Measurements from ENCODE around the gene DYRK1B.
A peak's percentile ranks its signal among the peaks of the same experiment; 100 is the strongest.

DYRK1B gene

DNA sequence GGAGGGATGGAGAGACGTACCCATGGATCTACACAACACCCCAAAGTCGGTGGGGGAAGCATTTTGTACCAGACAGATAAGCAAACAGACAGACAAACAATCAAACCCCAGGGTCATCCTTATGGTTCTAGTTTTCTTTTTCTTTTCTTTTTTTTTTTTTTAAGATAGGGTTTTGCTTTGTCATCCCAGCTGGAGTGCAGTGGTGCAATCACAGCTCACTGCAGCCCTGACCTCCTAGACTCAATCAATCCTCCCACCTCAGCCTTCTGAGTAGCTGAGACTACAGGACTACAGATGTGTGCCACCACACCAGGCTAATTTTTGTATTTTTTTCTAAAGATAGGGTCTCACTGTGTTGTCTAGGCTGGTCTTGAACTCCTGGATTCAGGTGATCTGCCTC lies 30.2 kb upstream of the DYRK1B start:
- Histone ChIP-seq H3K4me3 (ENCODE audit: low read depth in 1 of 2, low read length in 2 of 2) (no peak overlapping the region), H3K9ac (ENCODE audit: low read depth in 1 of 2, low read length in 2 of 2) (no peak overlapping the region), H3K36me3 (ENCODE audit: control insufficient read depth in 1 of 2, insufficient read depth in 2 of 2, low read length in 2 of 2) (no peaks in the 10 kb centered on the region), H3K27me3 (ENCODE audit: control insufficient read depth in 1 of 2, insufficient read depth in 2 of 2, low read length in 2 of 2) (no peaks in the 10 kb centered on the region), H3K4me1 (ENCODE audit: control insufficient read depth in 1 of 2, insufficient read depth in 2 of 2, low read length in 2 of 2) (no peaks in the 10 kb centered on the region), H3K27ac (ENCODE audit: low read depth, low read length) (no peak overlapping the region), H3K9me3 (ENCODE audit: control insufficient read depth in 1 of 2, low read length in 2 of 2) (no peaks in the 10 kb centered on the region)

DNA sequence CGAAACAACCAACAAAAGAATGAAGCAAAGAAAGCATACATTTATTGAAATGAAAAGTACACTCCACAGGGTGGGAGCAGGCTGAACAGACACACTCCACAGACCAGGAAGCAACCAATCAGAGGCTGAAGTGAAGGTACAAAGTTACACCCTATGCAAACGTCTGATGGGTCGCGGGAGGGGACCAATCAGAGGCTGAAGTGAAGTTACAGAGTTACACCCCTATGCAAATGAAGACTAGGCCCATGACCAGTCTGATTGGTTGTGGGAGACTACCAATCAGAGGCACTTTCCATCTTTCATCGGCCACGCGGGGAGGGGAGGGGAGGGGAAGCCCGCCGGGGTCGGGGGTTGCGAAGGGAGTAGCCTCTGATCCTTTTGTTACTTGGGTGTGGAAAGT lies 24.6 kb upstream of the DYRK1B start:
- no peaks in the 10 kb centered on the region for H3K27me3 ChIP-seq (ENCODE audit: control insufficient read depth in 1 of 2, insufficient read depth in 2 of 2, low read length in 2 of 2)
- H3K36me3 ChIP-seq (ENCODE audit: control insufficient read depth in 1 of 2, insufficient read depth in 2 of 2, low read length in 2 of 2), result no peaks in the 10 kb centered on the region
- no peak overlapping the region for H3K27ac ChIP-seq (ENCODE audit: low read depth, low read length)
- H3K4me1 ChIP-seq (ENCODE audit: control insufficient read depth in 1 of 2, insufficient read depth in 2 of 2, low read length in 2 of 2), result no peaks in the 10 kb centered on the region
- no peaks in the 10 kb centered on the region for H3K9me3 ChIP-seq (ENCODE audit: control insufficient read depth in 1 of 2, low read length in 2 of 2)
- no peak overlapping the region for H3K4me3 ChIP-seq (ENCODE audit: low read depth in 1 of 2, low read length in 2 of 2)
- H3K9ac ChIP-seq (ENCODE audit: low read depth in 1 of 2, low read length in 2 of 2), result no peak overlapping the region

DNA sequence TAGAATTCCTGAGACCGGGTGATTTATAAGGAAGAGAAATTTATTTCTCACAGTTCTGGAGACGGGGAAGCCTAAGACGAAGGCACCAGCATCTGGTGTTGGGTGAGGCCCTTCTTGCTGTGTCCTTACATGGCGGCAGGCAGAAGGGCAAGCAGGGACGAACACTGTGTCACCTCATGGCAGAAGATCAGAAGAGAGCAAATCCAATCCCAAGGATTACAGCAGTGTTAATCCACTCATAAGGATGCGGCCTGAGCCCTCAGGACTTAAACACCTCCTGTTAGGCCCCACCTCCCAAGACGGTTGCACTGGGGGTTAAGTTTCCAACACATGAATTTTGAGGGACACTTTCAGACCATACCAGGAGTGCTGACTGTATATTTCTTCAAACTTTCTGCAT lies 18.9 kb upstream of the DYRK1B start:
- no peak overlapping the region for H3K27ac ChIP-seq (ENCODE audit: low read depth, low read length)
- H3K27me3 ChIP-seq (ENCODE audit: control insufficient read depth in 1 of 2, insufficient read depth in 2 of 2, low read length in 2 of 2), result no peaks in the 10 kb centered on the region
- H3K4me3 ChIP-seq (ENCODE audit: low read depth in 1 of 2, low read length in 2 of 2), result no peak overlapping the region
- no peaks in the 10 kb centered on the region for H3K4me1 ChIP-seq (ENCODE audit: control insufficient read depth in 1 of 2, insufficient read depth in 2 of 2, low read length in 2 of 2)
- no peaks in the 10 kb centered on the region for H3K36me3 ChIP-seq (ENCODE audit: control insufficient read depth in 1 of 2, insufficient read depth in 2 of 2, low read length in 2 of 2)
- H3K9ac ChIP-seq (ENCODE audit: low read depth in 1 of 2, low read length in 2 of 2), result no peak overlapping the region
- no peaks in the 10 kb centered on the region for H3K9me3 ChIP-seq (ENCODE audit: control insufficient read depth in 1 of 2, low read length in 2 of 2)

DNA sequence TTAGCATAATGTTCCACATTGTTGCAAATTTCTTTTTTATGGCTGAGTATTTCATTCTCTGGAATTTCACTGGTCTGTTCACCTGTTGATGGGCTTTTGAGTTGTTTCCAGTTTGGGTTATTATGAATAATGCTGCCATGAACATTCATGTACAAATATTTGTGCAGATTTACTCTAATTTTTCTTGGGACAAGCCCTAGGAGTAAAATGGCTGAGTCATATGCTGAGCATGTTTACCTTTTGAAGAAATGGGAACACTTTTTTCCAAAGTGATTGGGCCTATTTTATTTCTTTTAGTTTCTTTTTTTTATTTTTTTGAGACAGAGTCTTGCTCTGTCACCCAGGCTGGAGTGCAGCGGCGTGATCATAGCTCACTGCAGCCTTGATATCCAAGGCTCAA lies 16.9 kb upstream of the DYRK1B start:
- Histone ChIP-seq H3K36me3 (ENCODE audit: control insufficient read depth in 1 of 2, insufficient read depth in 2 of 2, low read length in 2 of 2) (no peaks in the 10 kb centered on the region), H3K27ac (ENCODE audit: low read depth, low read length) (no peak overlapping the region), H3K4me3 (ENCODE audit: low read depth in 1 of 2, low read length in 2 of 2) (no peak overlapping the region), H3K9me3 (ENCODE audit: control insufficient read depth in 1 of 2, low read length in 2 of 2) (no peaks in the 10 kb centered on the region), H3K27me3 (ENCODE audit: control insufficient read depth in 1 of 2, insufficient read depth in 2 of 2, low read length in 2 of 2) (no peaks in the 10 kb centered on the region), H3K9ac (ENCODE audit: low read depth in 1 of 2, low read length in 2 of 2) (no peak overlapping the region), H3K4me1 (ENCODE audit: control insufficient read depth in 1 of 2, insufficient read depth in 2 of 2, low read length in 2 of 2) (peaks cover 10 to 13% of the 10 kb centered on the region in 2 donors)

DNA sequence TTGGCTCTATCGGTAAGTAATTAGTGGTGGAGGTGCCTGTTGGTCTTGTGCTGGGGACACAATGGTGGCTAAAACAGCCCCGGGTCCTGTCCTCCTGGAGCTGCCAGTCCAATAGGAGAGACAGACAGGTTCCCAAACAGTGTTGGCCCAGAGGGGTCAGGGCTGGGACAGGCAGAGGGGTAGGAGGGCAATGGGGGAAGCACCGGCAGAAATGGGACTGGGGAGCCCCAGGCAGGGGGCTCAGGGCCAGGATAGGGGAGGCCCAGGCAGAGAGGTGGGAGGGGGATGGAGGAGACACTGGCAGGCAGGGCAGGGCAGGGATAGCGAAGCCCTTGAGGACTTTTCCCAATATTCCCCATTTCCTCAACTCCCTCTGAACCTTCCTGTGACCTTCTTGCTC lies 14.4 kb upstream of the DYRK1B start:
- no peak overlapping the region for H3K4me3 ChIP-seq (ENCODE audit: low read depth in 1 of 2, low read length in 2 of 2)

DNA sequence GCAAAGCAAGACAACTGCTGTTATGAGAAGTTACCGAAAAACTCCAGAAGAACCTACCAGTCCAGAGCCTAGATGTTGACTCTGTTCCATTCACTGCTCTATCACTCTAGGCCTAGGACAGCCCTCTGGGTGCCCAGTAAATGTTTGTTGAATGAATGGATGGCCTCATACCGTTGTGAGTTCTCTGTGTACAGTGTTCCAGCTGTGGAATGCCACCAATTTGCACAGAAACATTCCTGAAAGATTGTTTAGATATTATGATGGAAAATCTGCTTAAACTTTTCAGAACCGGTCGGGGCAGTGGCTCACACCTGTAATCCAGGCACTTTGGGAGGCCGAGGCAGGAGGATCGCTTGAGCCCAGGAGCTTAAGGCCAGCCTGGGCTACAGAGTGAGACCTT lies 13.6 kb upstream of the DYRK1B start:
- Histone ChIP-seq H3K9me3 (ENCODE audit: control insufficient read depth in 1 of 2, low read length in 2 of 2) (no peaks in the 10 kb centered on the region), H3K9ac (ENCODE audit: low read depth in 1 of 2, low read length in 2 of 2) (no peak overlapping the region), H3K27ac (ENCODE audit: low read depth, low read length) (no peak overlapping the region), H3K4me1 (ENCODE audit: control insufficient read depth in 1 of 2, insufficient read depth in 2 of 2, low read length in 2 of 2) (peaks cover 31 to 39% of the 10 kb centered on the region in 2 donors), H3K27me3 (ENCODE audit: control insufficient read depth in 1 of 2, insufficient read depth in 2 of 2, low read length in 2 of 2) (no peaks in the 10 kb centered on the region), H3K4me3 (ENCODE audit: low read depth in 1 of 2, low read length in 2 of 2) (no peak overlapping the region), H3K36me3 (ENCODE audit: control insufficient read depth in 1 of 2, insufficient read depth in 2 of 2, low read length in 2 of 2) (no peaks in the 10 kb centered on the region)

More for the DNA sequence above, 14.4 kb upstream of the DYRK1B start:
- Histone ChIP-seq H3K27me3 (ENCODE audit: control insufficient read depth in 1 of 2, insufficient read depth in 2 of 2, low read length in 2 of 2) (no peaks in the 10 kb centered on the region), H3K9me3 (ENCODE audit: control insufficient read depth in 1 of 2, low read length in 2 of 2) (no peaks in the 10 kb centered on the region), H3K4me1 (ENCODE audit: control insufficient read depth in 1 of 2, insufficient read depth in 2 of 2, low read length in 2 of 2) (peaks cover 25 to 32% of the 10 kb centered on the region in 2 donors), H3K9ac (ENCODE audit: low read depth in 1 of 2, low read length in 2 of 2) (no peak overlapping the region), H3K36me3 (ENCODE audit: control insufficient read depth in 1 of 2, insufficient read depth in 2 of 2, low read length in 2 of 2) (no peaks in the 10 kb centered on the region), H3K27ac (ENCODE audit: low read depth, low read length) (no peak overlapping the region)

DNA sequence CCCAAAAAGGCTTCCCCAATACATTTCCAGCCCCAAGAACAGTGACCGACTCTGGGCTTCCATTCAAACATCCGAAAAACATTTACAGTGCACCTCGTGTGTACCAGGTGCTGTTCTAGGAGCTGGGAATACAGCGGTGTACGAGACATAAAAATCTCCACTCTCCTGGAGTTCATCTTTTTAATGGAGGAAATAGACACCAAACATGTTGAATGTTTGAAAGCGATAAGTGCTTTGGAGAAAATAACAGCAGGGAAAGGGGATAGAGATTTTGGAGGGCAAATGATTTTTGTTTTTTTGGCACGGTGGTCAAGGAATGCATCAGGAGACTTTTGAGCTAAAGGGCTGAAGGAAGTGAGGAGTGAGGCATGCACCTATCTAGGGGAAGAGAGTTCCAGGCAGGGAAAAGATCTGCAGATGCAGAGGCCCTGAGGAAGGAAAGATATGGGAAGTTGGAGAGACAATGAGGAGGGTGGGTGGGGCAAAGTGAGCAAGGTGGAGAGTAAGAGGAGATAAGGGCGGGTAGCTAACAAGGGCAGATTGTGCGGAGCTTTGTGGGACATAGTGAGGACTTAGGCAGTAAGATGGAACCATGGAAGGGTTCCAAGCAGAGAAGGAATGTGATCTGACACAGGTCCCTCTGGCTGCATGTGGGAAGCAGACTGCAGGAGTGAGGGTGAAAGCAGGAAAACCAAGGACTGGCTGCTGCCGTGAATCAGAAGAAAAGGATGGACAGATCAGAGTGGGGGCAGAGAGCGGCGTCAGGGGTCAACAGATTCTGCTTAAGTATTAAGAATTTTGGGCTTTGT lies 12.9 kb upstream of the DYRK1B start:
- no peaks in the 10 kb centered on the region for H3K27me3 ChIP-seq (ENCODE audit: control insufficient read depth in 1 of 2, insufficient read depth in 2 of 2, low read length in 2 of 2)
- no peaks in the 10 kb centered on the region for H3K36me3 ChIP-seq (ENCODE audit: control insufficient read depth in 1 of 2, insufficient read depth in 2 of 2, low read length in 2 of 2)
- H3K4me1 ChIP-seq (ENCODE audit: control insufficient read depth in 1 of 2, insufficient read depth in 2 of 2, low read length in 2 of 2), result peaks cover 35 to 41% of the 10 kb centered on the region in 2 donors
- no peaks in the 10 kb centered on the region for H3K9me3 ChIP-seq (ENCODE audit: control insufficient read depth in 1 of 2, low read length in 2 of 2)
- H3K27ac ChIP-seq (ENCODE audit: low read depth, low read length), result peak overlapping the region; percentile 84
- H3K4me3 ChIP-seq (ENCODE audit: low read depth in 1 of 2, low read length in 2 of 2), result peak overlapping the region; percentile 87 to 93
- H3K9ac ChIP-seq (ENCODE audit: low read depth in 1 of 2, low read length in 2 of 2), result peak overlapping the region; percentile 91 to 98

DNA sequence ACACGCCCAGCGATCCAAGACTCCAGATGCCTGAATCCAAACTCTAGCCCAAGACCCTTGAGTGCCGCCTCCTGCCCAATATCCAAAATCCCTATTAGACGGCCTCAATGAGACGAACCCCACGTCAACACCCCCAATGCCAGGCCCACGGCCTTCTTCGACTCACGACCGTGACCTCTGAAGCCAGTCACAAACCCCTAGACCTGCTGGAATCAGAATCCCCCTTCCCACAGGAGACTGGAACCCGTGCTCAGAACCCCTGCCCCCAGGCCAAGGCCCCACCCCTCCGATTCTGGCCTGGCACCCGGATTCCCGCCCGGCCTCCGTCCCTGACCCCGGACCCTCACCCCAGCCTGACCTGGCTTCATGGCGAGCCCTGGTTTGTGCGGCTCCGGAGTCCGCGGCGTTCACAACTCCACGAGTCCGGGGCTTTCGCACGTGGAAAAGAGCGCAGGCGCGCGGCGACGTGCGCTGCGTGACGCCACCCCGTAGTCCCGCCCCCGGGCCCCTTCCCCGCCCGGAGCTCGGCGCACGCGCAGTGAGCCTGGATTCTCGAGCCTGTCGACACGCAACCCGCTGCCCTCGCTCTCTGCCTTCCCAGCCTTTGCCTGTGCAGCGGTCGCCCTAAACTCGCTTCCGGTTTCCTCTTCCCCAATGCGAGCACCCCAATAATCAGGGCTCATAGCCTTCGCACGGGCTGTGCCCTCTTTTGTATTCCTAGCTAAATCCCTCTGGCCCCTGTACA lies 12.1 kb upstream of the DYRK1B start, which contains the start of gene FBL:
Gene FBL, minus strand, starts transcription at position 447 of the 745 bp plus-strand sequence. Its CDS starts 79 bp downstream, at position 368.
- Histone ChIP-seq H3K27ac (ENCODE audit: low read depth, low read length) (peak within 1 kb of the TSS; percentile 84), H3K4me1 (ENCODE audit: control insufficient read depth in 1 of 2, insufficient read depth in 2 of 2, low read length in 2 of 2) (peaks cover 35 to 41% of the 10 kb centered on the region in 2 donors)

DNA sequence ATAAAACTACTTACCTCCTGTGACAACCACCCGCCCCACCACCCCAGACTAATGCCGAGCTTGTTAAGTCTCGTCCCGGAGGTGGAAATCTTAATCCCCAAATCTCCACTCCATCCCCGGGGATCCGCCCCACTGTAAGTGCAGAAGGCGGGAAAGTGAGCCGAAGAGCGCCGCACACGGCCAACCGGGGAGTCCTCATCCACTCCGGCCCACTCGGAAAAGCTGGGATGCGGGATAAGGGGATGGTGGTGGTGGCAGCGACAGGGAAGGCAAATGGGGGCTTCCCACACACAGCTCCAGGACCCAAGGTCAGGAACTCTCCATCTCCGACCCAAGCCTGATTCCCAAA lies 11.6 kb upstream of the DYRK1B start:
- H3K36me3 ChIP-seq (ENCODE audit: control insufficient read depth in 1 of 2, insufficient read depth in 2 of 2, low read length in 2 of 2), result no peaks in the 10 kb centered on the region
- no peaks in the 10 kb centered on the region for H3K27me3 ChIP-seq (ENCODE audit: control insufficient read depth in 1 of 2, insufficient read depth in 2 of 2, low read length in 2 of 2)
- H3K9ac ChIP-seq (ENCODE audit: low read depth in 1 of 2, low read length in 2 of 2), result peak overlapping the region; percentile 91 to 92
- H3K27ac ChIP-seq (ENCODE audit: low read depth, low read length), result no peak overlapping the region
- peak overlapping the region; percentile 87 to 93 for H3K4me3 ChIP-seq (ENCODE audit: low read depth in 1 of 2, low read length in 2 of 2)
- H3K4me1 ChIP-seq (ENCODE audit: control insufficient read depth in 1 of 2, insufficient read depth in 2 of 2, low read length in 2 of 2), result peaks cover 35 to 41% of the 10 kb centered on the region in 2 donors
- no peaks in the 10 kb centered on the region for H3K9me3 ChIP-seq (ENCODE audit: control insufficient read depth in 1 of 2, low read length in 2 of 2)

More for the DNA sequence above, 12.1 kb upstream of the DYRK1B start, which contains the start of gene FBL:
- peak within 1 kb of the TSS; percentile 87 to 93 for H3K4me3 ChIP-seq (ENCODE audit: low read depth in 1 of 2, low read length in 2 of 2)
- H3K36me3 ChIP-seq (ENCODE audit: control insufficient read depth in 1 of 2, insufficient read depth in 2 of 2, low read length in 2 of 2), result no peaks in the 10 kb centered on the region
- H3K27me3 ChIP-seq (ENCODE audit: control insufficient read depth in 1 of 2, insufficient read depth in 2 of 2, low read length in 2 of 2), result no peaks in the 10 kb centered on the region
- no peaks in the 10 kb centered on the region for H3K9me3 ChIP-seq (ENCODE audit: control insufficient read depth in 1 of 2, low read length in 2 of 2)
- H3K9ac ChIP-seq (ENCODE audit: low read depth in 1 of 2, low read length in 2 of 2), result peak within 1 kb of the TSS; percentile 91 to 98

DNA sequence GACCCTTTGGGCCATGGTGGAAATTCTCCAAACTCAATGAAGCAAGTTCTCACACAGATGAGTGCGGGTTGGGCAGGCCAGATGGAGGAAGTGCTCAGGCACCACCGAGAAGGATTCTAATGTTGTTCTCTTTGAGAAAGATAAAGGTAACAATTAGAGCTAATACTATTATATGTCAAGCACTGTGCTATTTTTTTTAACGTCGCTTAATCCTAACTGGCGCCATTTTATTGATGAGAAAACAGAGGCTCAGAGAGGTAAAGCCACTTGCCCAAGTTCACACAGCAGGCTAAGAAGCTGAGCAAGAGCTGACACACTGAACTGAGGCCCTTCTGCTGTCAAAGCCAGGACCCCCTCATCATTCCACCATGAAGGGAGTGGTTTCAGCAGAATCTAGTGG lies 11.2 kb upstream of the DYRK1B start:
- no peak overlapping the region for H3K27ac ChIP-seq (ENCODE audit: low read depth, low read length)
- H3K4me3 ChIP-seq (ENCODE audit: low read depth in 1 of 2, low read length in 2 of 2), result peak overlapping the region; percentile 87 to 93
- no peaks in the 10 kb centered on the region for H3K27me3 ChIP-seq (ENCODE audit: control insufficient read depth in 1 of 2, insufficient read depth in 2 of 2, low read length in 2 of 2)
- H3K9me3 ChIP-seq (ENCODE audit: control insufficient read depth in 1 of 2, low read length in 2 of 2), result no peaks in the 10 kb centered on the region
- H3K4me1 ChIP-seq (ENCODE audit: control insufficient read depth in 1 of 2, insufficient read depth in 2 of 2, low read length in 2 of 2), result peaks cover 35 to 41% of the 10 kb centered on the region in 2 donors
- H3K36me3 ChIP-seq (ENCODE audit: control insufficient read depth in 1 of 2, insufficient read depth in 2 of 2, low read length in 2 of 2), result peaks cover 0 to 1% of the 10 kb centered on the region in 2 donors
- peak overlapping the region; percentile 91 to 92 for H3K9ac ChIP-seq (ENCODE audit: low read depth in 1 of 2, low read length in 2 of 2)
